ENCODE measurements around the gene GPRC5D. TPM values are rescaled to one million over a fixed set of nuclear protein-coding genes. Genes with fewer than 3 reads are reported as not detected.

The GPRC5D gene
- total and polyA plus RNA-seq, 8 donors = 0.18 TPM; not detected in 7

DNA sequence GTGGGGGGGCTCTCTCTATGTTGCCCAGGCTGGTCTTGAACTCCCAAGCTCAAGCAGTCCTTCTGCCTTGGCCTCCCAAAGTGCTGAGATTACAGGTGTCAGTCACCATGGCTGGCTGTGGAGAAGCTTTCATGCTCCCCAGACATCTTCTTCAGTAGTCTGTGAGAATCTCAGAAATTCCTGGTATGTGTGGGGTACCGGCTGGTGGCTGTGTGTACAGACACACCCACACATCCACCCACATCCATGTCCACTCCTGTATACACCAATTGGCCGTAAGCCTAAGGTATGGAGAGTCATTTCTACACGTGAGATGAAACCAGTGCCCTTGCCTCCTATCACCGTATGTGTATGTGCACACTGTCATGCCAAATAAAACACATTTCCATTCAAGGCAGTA lies 27.8 kb downstream of the GPRC5D start:
- no peak overlapping the region for H3K27ac ChIP-seq
- no peak for TF ChIP-seq POLR2AphosphoS5 (IDR thresholded peaks at IDR 0.05)
- no peak for TF ChIP-seq POLR2A (IDR thresholded peaks at IDR 0.05)
- TF ChIP-seq EP300 (IDR thresholded peaks at IDR 0.05) = no peak
- TF ChIP-seq, protein P1, sequence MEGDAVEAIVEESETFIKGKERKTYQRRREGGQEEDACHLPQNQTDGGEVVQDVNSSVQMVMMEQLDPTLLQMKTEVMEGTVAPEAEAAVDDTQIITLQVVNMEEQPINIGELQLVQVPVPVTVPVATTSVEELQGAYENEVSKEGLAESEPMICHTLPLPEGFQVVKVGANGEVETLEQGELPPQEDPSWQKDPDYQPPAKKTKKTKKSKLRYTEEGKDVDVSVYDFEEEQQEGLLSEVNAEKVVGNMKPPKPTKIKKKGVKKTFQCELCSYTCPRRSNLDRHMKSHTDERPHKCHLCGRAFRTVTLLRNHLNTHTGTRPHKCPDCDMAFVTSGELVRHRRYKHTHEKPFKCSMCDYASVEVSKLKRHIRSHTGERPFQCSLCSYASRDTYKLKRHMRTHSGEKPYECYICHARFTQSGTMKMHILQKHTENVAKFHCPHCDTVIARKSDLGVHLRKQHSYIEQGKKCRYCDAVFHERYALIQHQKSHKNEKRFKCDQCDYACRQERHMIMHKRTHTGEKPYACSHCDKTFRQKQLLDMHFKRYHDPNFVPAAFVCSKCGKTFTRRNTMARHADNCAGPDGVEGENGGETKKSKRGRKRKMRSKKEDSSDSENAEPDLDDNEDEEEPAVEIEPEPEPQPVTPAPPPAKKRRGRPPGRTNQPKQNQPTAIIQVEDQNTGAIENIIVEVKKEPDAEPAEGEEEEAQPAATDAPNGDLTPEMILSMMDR (IDR thresholded peaks at IDR 0.05) = no peak

DNA sequence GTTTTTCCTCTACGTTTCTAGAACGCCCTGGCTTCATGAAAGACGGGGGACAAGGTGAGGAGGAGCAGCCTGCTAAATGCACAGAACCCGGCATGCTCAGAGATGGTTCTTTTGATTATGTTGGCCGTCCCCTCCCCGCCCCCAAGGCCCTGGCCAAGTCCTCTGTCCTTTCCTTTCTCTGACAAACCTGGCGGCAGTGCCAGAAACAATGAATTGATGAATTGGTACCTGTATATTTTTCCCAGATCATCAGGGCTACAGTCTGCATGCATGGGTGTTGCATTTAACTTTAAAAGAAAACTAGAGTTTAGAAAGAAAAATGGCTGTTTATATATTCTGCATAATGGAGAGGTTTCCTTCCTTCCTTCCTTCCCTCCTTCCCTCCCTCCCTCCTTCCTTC lies 29.0 kb downstream of the GPRC5D start:
- Histone ChIP-seq H3K4me1 (peaks cover 0 to 8% (median 7%) of the 10 kb centered on the region in 4 donors), H3K4me3 (no peak overlapping the region), H3K27ac (no peak overlapping the region), H3K9me3 (no peaks in the 10 kb centered on the region), H3K36me3 (peaks cover 0 to 11% (median 0%) of the 10 kb centered on the region in 4 donors), H3K27me3 (no peaks in the 10 kb centered on the region)
- 84 to 94% (median 91%) methylated on average over 7 of the region's 7 CpGs for WGBS, 5 donors
- DNase-seq = no peak
- TF ChIP-seq EP300 (IDR thresholded peaks at IDR 0.05) (no peak), POLR2A (IDR thresholded peaks at IDR 0.05) (no peak), POLR2AphosphoS5 (IDR thresholded peaks at IDR 0.05) (no peak)
- TF ChIP-seq, protein P1 (IDR thresholded peaks at IDR 0.05) = no peak
- intact Hi-C loops (cut with DNase I; ENCODE audit: low total_unique reads) = no loop called here

More for the DNA sequence above, 27.8 kb downstream of the GPRC5D start:
- Histone ChIP-seq H3K4me1 (peaks cover 0 to 8% (median 7%) of the 10 kb centered on the region in 4 donors), H3K4me3 (no peak overlapping the region), H3K27me3 (no peaks in the 10 kb centered on the region), H3K36me3 (peaks cover 0 to 2% (median 0%) of the 10 kb centered on the region in 4 donors), H3K9me3 (no peaks in the 10 kb centered on the region)
- 64 to 84% (median 76%) methylated on average over 4 of the region's 4 CpGs for WGBS, 5 donors
- intact Hi-C loops (cut with DNase I; ENCODE audit: low total_unique reads) = no loop called here
- no peak for DNase-seq

GRCh38 chr12:12922191-12922616 lies 29.8 kb downstream of the GPRC5D start:
- Histone ChIP-seq H3K9me3 (no peaks in the 10 kb centered on the region), H3K27ac (no peak overlapping the region), H3K4me1 (peaks cover 0 to 8% (median 7%) of the 10 kb centered on the region in 4 donors), H3K36me3 (peaks cover 0 to 11% (median 0%) of the 10 kb centered on the region in 4 donors), H3K4me3 (no peak overlapping the region), H3K27me3 (no peaks in the 10 kb centered on the region)
- 61 to 81% (median 69%) methylated on average over 6 of the region's 6 CpGs for WGBS, 5 donors
- DNase-seq = no peak
- TF ChIP-seq POLR2A (IDR thresholded peaks at IDR 0.05) = no peak
- no peak for TF ChIP-seq POLR2AphosphoS5 (IDR thresholded peaks at IDR 0.05)
- TF ChIP-seq, protein P1 (IDR thresholded peaks at IDR 0.05) = no peak
- no peak for TF ChIP-seq EP300 (IDR thresholded peaks at IDR 0.05)
- intact Hi-C loops (cut with DNase I; ENCODE audit: low total_unique reads) = no loop called here

GRCh38 chr12:12919666-12920435 lies 32.1 kb downstream of the GPRC5D start:
- no peak for DNase-seq

More at GRCh38 chr12:12919666-12920435, 32.1 kb downstream of the GPRC5D start:
- H3K4me1 ChIP-seq = peaks cover 0 to 14% (median 10%) of the 10 kb centered on the region in 4 donors
- 80 to 85% (median 81%) methylated on average over 5 of the region's 5 CpGs for whole genome bisulfite sequencing, 5 donors
- H3K27me3 ChIP-seq = no peaks in the 10 kb centered on the region
- H3K4me3 ChIP-seq = no peak overlapping the region
- no peak overlapping the region for H3K27ac ChIP-seq
- no peak for TF ChIP-seq POLR2AphosphoS5 (IDR thresholded peaks at IDR 0.05)
- TF ChIP-seq, protein P1 (IDR thresholded peaks at IDR 0.05) = no peak
- no peak for TF ChIP-seq EP300 (IDR thresholded peaks at IDR 0.05)
- TF ChIP-seq POLR2A (IDR thresholded peaks at IDR 0.05) = no peak
- no peaks in the 10 kb centered on the region for H3K9me3 ChIP-seq
- peaks cover 0 to 19% (median 2%) of the 10 kb centered on the region in 4 donors for H3K36me3 ChIP-seq
- intact Hi-C loops (cut with DNase I; ENCODE audit: low total_unique reads) = loop anchor here (10.0 kb wide), 1 partner anchor 55 kb away; no protein-coding TSS in a partner anchor
